Sigmoid colon (tissue), 7 donors: ENCODE measurements around the gene TRMT2B. TPM values are rescaled to one million over a fixed set of nuclear protein-coding genes. Genes with fewer than 3 reads are reported as not detected.

Experiments used
- DNase-seq: peaks from one replicate; pipeline ENCODE4 v3.0.0-alpha.2; 2019
- H3K27ac ChIP-seq, 4 donors: fragments of 200-600 bp; sonication (generic); one replicate each; pipeline ENCODE4 v1.5.1; 2016 to 2019; ENCODE audit warnings: mild to moderate bottlenecking in 1 of 4
- H3K27me3 ChIP-seq, 3 donors: fragments of 200-600 bp; sonication (generic); one replicate each; pipeline ENCODE4 v1.5.1; 2019; ENCODE audit warnings: mild to moderate bottlenecking in 1 of 3
- H3K36me3 ChIP-seq, 4 donors: fragments of 200-600 bp; sonication (generic); one replicate each; pipeline ENCODE4 v1.5.1; 2016 to 2019
- H3K4me1 ChIP-seq, 4 donors: fragments of 200-600 bp; sonication (generic); one replicate each; pipeline ENCODE4 v1.5.1; 2017 to 2019
- H3K4me3 ChIP-seq, 4 donors: fragments of 200-600 bp; sonication (generic); one replicate each; pipeline ENCODE4 v1.5.1; 2017 to 2019; ENCODE audit warnings: mild to moderate bottlenecking in 2 of 4, moderate library complexity in 1 of 4
- H3K9me3 ChIP-seq, 4 donors: fragments of 200-600 bp in 3 of 4; sonication (generic) in 3 of 4; one replicate each; pipeline versions ENCODE4 v1.5.1 to v1.6.1; 2013 to 2019
- EP300 ChIP-seq, 4 donors: sonication (generic); formaldehyde crosslinking; IDR thresholded peaks; one replicate each; pipeline ENCODE4 v1.6.1; 2017; ENCODE audit warnings: antibody characterized with exemption in 4 of 4
- POLR2A ChIP-seq, 2 donors: fragments of 450-650 bp; IDR thresholded peaks; one replicate each; pipeline ENCODE4 v1.6.1; 2016; ENCODE audit warnings: antibody characterized with exemption in 2 of 2, mild to moderate bottlenecking in 2 of 2, moderate library complexity in 2 of 2
- POLR2AphosphoS5 ChIP-seq, 4 donors: sonication (generic); formaldehyde crosslinking; IDR thresholded peaks; one replicate each; pipeline ENCODE4 v1.6.1; 2017; ENCODE audit warnings: antibody characterized with exemption in 4 of 4
- WGBS, 2 donors: extraction: QIAGEN DNeasy Blood & Tissue Kit; methylation state at CpG; one replicate each; pipeline ENCODE4 v1.1.7; 2013; 5-methylcytosine and 5-hydroxymethylcytosine counted together
- intact Hi-C: fragments of 100-400 bp; cut with DNase I; formaldehyde crosslinking; loops from one replicate; pipeline ENCODE4 v1.15.1; 2023
- polyA plus RNA-seq, 3 donors: library from polyadenylated mRNA; stranded (reverse); fragments of 200-250 nt; gene quantifications; one replicate each; pipeline ENCODE4 v1.2.3, GENCODE V29; 2013
- total RNA-seq, 4 donors: library from RNA; depleted of rRNA; stranded (reverse); fragments of >200 nt; gene quantifications; one replicate each; pipeline ENCODE4 v1.1.0, GENCODE V29; 2016
- TF ChIP-seq, protein P1 (sequence below), 4 experiments: fragments of 450-650 bp in 3 of 4; fragments of 200-600 bp in 1 of 4; IDR thresholded peaks; one replicate each; pipeline ENCODE4 v1.5.1; 2016 to 2019; ENCODE audit warnings: antibody characterized with exemption in 4 of 4, mild to moderate bottlenecking in 3 of 4, moderate library complexity in 2 of 4
- donor health status: healthy with polysubstance abuse.
- donor health status: Bipolar disorder and iron deficiency.
- donor health status: healthy.

TRMT2B gene
- total and polyA plus RNA-seq, 7 donors = 9.6 to 20.1 (median 13.9) TPM

DNA sequence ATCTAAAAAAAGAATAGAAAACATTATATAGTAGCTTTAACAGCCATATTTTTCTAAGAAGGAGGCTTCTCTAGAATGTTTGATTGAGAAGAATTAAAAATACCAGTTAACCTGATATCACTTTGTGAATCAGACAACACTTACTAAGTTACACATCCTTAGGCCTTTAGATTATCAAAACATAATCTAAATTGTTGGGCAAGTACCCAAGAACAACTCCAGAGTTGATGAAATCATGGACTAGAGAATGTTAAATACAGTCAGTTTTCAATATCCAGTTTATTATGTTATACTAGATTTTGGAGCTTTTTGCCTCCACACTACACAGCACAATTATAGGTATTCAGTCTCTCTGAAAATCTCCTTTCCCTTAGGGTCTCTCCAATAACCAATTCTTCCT lies 42.8 kb downstream of the TRMT2B start:
- Histone ChIP-seq H3K27me3 (no peaks in the 10 kb centered on the region), H3K4me3 (no peak overlapping the region), H3K36me3 (peaks cover 0 to 54% (median 0%) of the 10 kb centered on the region in 4 donors), H3K27ac (no peak overlapping the region), H3K4me1 (no peaks in the 10 kb centered on the region), H3K9me3 (no peaks in the 10 kb centered on the region)
- intact Hi-C loops = no loop called here
- no peak for DNase-seq
- TF ChIP-seq POLR2AphosphoS5 (IDR thresholded peaks at IDR 0.05) = no peak
- TF ChIP-seq, protein P1, sequence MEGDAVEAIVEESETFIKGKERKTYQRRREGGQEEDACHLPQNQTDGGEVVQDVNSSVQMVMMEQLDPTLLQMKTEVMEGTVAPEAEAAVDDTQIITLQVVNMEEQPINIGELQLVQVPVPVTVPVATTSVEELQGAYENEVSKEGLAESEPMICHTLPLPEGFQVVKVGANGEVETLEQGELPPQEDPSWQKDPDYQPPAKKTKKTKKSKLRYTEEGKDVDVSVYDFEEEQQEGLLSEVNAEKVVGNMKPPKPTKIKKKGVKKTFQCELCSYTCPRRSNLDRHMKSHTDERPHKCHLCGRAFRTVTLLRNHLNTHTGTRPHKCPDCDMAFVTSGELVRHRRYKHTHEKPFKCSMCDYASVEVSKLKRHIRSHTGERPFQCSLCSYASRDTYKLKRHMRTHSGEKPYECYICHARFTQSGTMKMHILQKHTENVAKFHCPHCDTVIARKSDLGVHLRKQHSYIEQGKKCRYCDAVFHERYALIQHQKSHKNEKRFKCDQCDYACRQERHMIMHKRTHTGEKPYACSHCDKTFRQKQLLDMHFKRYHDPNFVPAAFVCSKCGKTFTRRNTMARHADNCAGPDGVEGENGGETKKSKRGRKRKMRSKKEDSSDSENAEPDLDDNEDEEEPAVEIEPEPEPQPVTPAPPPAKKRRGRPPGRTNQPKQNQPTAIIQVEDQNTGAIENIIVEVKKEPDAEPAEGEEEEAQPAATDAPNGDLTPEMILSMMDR (IDR thresholded peaks at IDR 0.05) = no peak
- TF ChIP-seq EP300 (IDR thresholded peaks at IDR 0.05) = no peak
- no peak for TF ChIP-seq POLR2A (IDR thresholded peaks at IDR 0.05)

DNA sequence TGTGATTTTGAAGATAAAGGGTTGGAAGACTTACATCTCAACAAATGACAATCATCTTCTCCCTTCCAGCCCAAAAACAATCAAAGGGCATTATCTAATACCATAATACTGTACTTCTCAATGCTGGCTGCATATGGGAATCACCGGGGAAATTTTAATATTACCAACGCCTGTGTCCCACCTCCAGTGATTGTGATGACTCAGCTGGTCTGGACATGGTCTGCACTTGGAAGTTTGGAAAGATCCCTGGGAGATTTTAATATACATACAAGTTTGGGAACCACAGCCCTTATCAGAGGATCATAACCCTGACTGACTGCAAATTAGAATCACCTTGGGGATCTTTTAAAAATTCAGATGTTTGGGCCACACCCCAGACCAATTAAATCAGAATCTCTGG lies 52.5 kb downstream of the TRMT2B start:
- 92 to 93% methylated on average over 2 of the region's 2 CpGs for WGBS, 2 donors
- TF ChIP-seq, protein P1 (IDR thresholded peaks at IDR 0.05) = no peak
- TF ChIP-seq POLR2AphosphoS5 (IDR thresholded peaks at IDR 0.05) (no peak), EP300 (IDR thresholded peaks at IDR 0.05) (no peak), POLR2A (IDR thresholded peaks at IDR 0.05) (no peak)
- no peaks in the 10 kb centered on the region for H3K9me3 ChIP-seq
- H3K27me3 ChIP-seq = no peaks in the 10 kb centered on the region
- no peaks in the 10 kb centered on the region for H3K4me1 ChIP-seq
- no peak overlapping the region for H3K4me3 ChIP-seq
- intact Hi-C loops = no loop called here
- H3K27ac ChIP-seq = no peak overlapping the region
- peaks cover 0 to 3% (median 0%) of the 10 kb centered on the region in 4 donors for H3K36me3 ChIP-seq
- DNase-seq = no peak

DNA sequence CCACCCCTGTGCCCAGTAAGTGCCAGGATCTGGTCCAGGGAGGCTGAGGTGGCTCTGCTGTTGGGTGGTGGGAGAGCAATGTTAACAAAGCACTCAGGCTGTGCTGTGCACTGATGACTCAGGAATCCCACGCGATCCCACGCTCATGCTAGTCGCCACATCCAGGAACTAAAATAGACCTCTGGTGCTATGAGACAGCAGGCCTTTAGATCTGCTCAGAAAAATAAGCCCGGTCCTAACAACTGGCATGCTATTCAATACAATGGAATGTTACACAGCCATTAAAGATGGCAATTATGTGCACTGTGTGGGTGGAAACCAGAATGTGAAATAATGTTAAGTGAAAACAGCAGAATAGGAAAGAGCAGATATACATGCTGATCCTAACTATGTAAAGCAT lies 56.4 kb downstream of the TRMT2B start:
- Histone ChIP-seq H3K27me3 (no peaks in the 10 kb centered on the region), H3K4me1 (no peaks in the 10 kb centered on the region), H3K9me3 (no peaks in the 10 kb centered on the region), H3K27ac (no peak overlapping the region), H3K36me3 (no peaks in the 10 kb centered on the region), H3K4me3 (no peak overlapping the region)
- intact Hi-C loops = no loop called here
- no peak for DNase-seq
- 88 to 92% methylated on average over 5 of the region's 5 CpGs for WGBS, 2 donors
- TF ChIP-seq POLR2A (IDR thresholded peaks at IDR 0.05) (no peak), EP300 (IDR thresholded peaks at IDR 0.05) (no peak), POLR2AphosphoS5 (IDR thresholded peaks at IDR 0.05) (no peak)
- TF ChIP-seq, protein P1 (IDR thresholded peaks at IDR 0.05) = no peak

DNA sequence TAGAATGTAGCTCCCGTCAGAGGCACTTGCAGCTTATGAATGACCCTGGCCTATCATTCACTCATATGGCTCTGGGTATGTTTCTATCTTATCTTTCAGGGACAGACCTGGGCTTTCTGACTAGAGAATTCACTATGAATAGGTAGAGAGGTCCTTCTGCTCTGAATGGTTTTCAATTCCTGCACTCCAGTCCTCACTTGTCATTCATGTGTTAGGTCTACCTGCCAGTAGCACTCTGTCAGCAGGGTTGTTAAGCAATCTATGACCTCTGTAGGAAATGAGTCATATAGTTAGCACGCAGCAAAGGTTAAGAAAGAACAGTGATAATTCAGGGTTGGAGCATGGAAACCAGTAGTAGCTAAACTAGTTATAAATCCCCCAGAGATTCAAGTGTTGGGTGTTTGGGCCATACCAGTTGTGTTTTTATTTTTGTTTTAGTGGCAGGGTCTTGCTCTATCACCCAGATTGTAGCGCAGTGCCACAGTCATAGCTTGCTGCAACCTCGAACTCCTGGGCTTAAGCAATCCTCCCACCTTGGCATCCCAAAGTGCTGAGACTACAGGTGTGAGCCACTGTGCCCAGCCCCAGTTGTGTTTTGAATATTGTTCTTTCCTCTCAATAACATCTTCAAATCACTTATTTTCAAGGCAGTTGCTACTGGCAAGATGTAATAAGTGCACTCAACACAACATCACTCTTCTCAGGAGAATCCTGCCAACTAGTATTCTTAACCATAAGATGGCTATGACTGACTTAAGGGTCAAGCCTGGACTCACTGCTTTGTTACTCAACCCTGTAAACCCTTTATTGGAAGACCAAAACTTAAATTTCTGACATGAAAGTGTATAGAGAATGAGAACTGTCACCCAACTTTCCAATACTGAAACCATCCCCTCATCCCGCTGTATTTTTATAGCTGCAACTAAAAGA lies 57.3 kb downstream of the TRMT2B start:
- Histone ChIP-seq H3K36me3 (no peaks in the 10 kb centered on the region), H3K4me3 (no peak overlapping the region), H3K27ac (no peak overlapping the region), H3K27me3 (no peaks in the 10 kb centered on the region), H3K9me3 (no peaks in the 10 kb centered on the region), H3K4me1 (no peaks in the 10 kb centered on the region)
- intact Hi-C loops = no loop called here
- DNase-seq = no peak
- 78 to 85% methylated on average over 5 of the region's 5 CpGs for WGBS, 2 donors
- TF ChIP-seq POLR2AphosphoS5 (IDR thresholded peaks at IDR 0.05) (no peak), EP300 (IDR thresholded peaks at IDR 0.05) (no peak), POLR2A (IDR thresholded peaks at IDR 0.05) (no peak)
- TF ChIP-seq, protein P1 (IDR thresholded peaks at IDR 0.05) = no peak
